Hepatocyte (in vitro differentiated cells): ENCODE data around the gene IBSP. TPM values are rescaled to one million over a fixed set of nuclear protein-coding genes. Genes with fewer than 3 reads are reported as not detected.

Source experiments
- DNase-seq: peaks from one replicate; pipeline ENCODE4 v3.0.0-alpha.2; 2016; ENCODE audit warnings: low spot score
- H2AFZ ChIP-seq: fragments of 200-600 bp; sonication (generic); 2 replicates; pipeline ENCODE4 v1.6.0; 2016; ENCODE audit warnings: antibody characterized with exemption, mild to moderate bottlenecking
- H3K27ac ChIP-seq: fragments of 200-600 bp; sonication (generic); 2 replicates; pipeline ENCODE4 v1.5.1; 2016; ENCODE audit warnings: mild to moderate bottlenecking
- H3K27me3 ChIP-seq: fragments of 200-600 bp; sonication (generic); 2 replicates; pipeline ENCODE4 v1.6.1; 2016
- H3K36me3 ChIP-seq: fragments of 200-600 bp; sonication (generic); replicated peaks from 2 replicates; pipeline ENCODE4 v1.5.1; 2016; ENCODE audit warnings: low read depth; ENCODE audit not compliant: insufficient read depth
- H3K4me1 ChIP-seq: fragments of 200-600 bp; sonication (generic); 2 replicates; pipeline ENCODE4 v1.5.1; 2016; ENCODE audit warnings: mild to moderate bottlenecking, moderate library complexity; ENCODE audit not compliant: insufficient read depth
- H3K4me2 ChIP-seq: fragments of 200-600 bp; sonication (generic); 2 replicates; pipeline ENCODE4 v1.6.0; 2016
- H3K4me3 ChIP-seq: fragments of 200-600 bp; sonication (generic); 2 replicates; pipeline ENCODE4 v1.5.1; 2016; ENCODE audit warnings: mild to moderate bottlenecking
- H3K79me2 ChIP-seq: fragments of 200-600 bp; sonication (generic); 2 replicates; pipeline ENCODE4 v1.6.0; 2017; ENCODE audit warnings: mild to moderate bottlenecking
- H3K9me2 ChIP-seq: fragments of 200-600 bp; sonication (generic); replicated peaks from 2 replicates; pipeline ENCODE4 v1.6.0; 2017; ENCODE audit warnings: mild to moderate bottlenecking; ENCODE audit not compliant: insufficient read depth
- H3K9me3 ChIP-seq: fragments of 200-600 bp; sonication (generic); 2 replicates; pipeline ENCODE4 v1.5.1; 2016; ENCODE audit warnings: low read depth, mild to moderate bottlenecking
- H4K20me1 ChIP-seq: fragments of 200-600 bp; sonication (generic); 2 replicates; pipeline ENCODE4 v1.6.0; 2016; ENCODE audit warnings: mild to moderate bottlenecking; ENCODE audit not compliant: insufficient read depth, poor library complexity, severe bottlenecking
- CTCF ChIP-seq: fragments of 200-600 bp; sonication (generic); IDR thresholded peaks from 2 replicates; pipeline ENCODE4 v1.5.1; 2016; ENCODE audit warnings: antibody characterized with exemption, mild to moderate bottlenecking; ENCODE audit not compliant: poor library complexity
- EZH2 ChIP-seq: fragments of 200-600 bp; sonication (generic); IDR thresholded peaks from 2 replicates; pipeline ENCODE4 v1.6.1; 2016; ENCODE audit warnings: antibody characterized with exemption, mild to moderate bottlenecking, borderline replicate concordance
- EZH2phosphoT487 ChIP-seq: fragments of 200-600 bp; sonication (generic); IDR thresholded peaks from one replicate; pipeline ENCODE4 v1.6.1; 2018; ENCODE audit warnings: antibody characterized with exemption, mild to moderate bottlenecking, low read depth, moderate library complexity; ENCODE audit not compliant: unreplicated experiment, severe bottlenecking
- WGBS: methylation state at CpG from one replicate; pipeline ENCODE4 v1.1.6; 2016; ENCODE audit warnings: low lambda C conversion rate; ENCODE audit errors: missing lambda C conversion rate; 5-methylcytosine and 5-hydroxymethylcytosine counted together
- polyA plus RNA-seq: library from polyadenylated mRNA; unstranded; fragments of >200 nt; fragmentation: Nextera tagmentation; extraction: Ambion mirVana; gene quantifications from 2 replicates; pipeline ENCODE4 v1.2.1, GENCODE V29; 2016
- total RNA-seq: library from RNA; depleted of rRNA; stranded (reverse); fragments of >200 nt; gene quantifications from 2 replicates; pipeline ENCODE4 v1.2.3, GENCODE V29; 2014

Gene IBSP
- total and polyA plus RNA-seq, 2 experiments from 2014 or later = 0.07 to 0.12 TPM

GRCh38 chr4:87838890-87839591 lies 39.7 kb downstream of the IBSP start:
- Histone ChIP-seq H2AFZ (peak overlapping the region; percentile 39), H3K27ac (no peak overlapping the region), H3K9me2 (no peaks in the 10 kb centered on the region), H3K4me3 (no peak overlapping the region), H3K79me2 (no peaks in the 10 kb centered on the region), H4K20me1 (no peaks in the 10 kb centered on the region), H3K4me1 (no peaks in the 10 kb centered on the region), H3K4me2 (no peak overlapping the region), H3K9me3 (no peaks in the 10 kb centered on the region), H3K36me3 (no peaks in the 10 kb centered on the region), H3K27me3 (no peaks in the 10 kb centered on the region)
- DNase-seq = peak; percentile 61
- TF ChIP-seq EZH2 = no peak
- TF ChIP-seq CTCF = peak; percentile 76
- WGBS = 30% methylated on average over 7 of the region's 7 CpGs

- no peaks in the 10 kb centered on the region for H4K20me1 ChIP-seq
- H3K9me2 ChIP-seq = no peaks in the 10 kb centered on the region
- 4% methylated on average over 1 of the region's 1 CpG for WGBS
- H3K79me2 ChIP-seq = no peaks in the 10 kb centered on the region
- no peaks in the 10 kb centered on the region for H3K27me3 ChIP-seq
- TF ChIP-seq EZH2phosphoT487 = no peak
- TF ChIP-seq EZH2 = no peak
- no peak for TF ChIP-seq CTCF
- no peak for DNase-seq
- no peak overlapping the region for H2AFZ ChIP-seq
- no peaks in the 10 kb centered on the region for H3K9me3 ChIP-seq
- H3K4me1 ChIP-seq = no peaks in the 10 kb centered on the region
- no peak overlapping the region for H3K27ac ChIP-seq
- no peak overlapping the region for H3K4me2 ChIP-seq
- no peak overlapping the region for H3K4me3 ChIP-seq
- no peaks in the 10 kb centered on the region for H3K36me3 ChIP-seq
Observed at GRCh38 chr4:87839592-87839946, 40.2 kb downstream of the IBSP start.

GRCh38 chr4:87840149-87840548 lies 40.8 kb downstream of the IBSP start:
- Histone ChIP-seq H3K27ac (no peak overlapping the region), H3K9me3 (no peaks in the 10 kb centered on the region), H3K4me1 (no peaks in the 10 kb centered on the region), H3K79me2 (no peaks in the 10 kb centered on the region), H2AFZ (no peak overlapping the region), H3K36me3 (no peaks in the 10 kb centered on the region), H4K20me1 (no peaks in the 10 kb centered on the region), H3K9me2 (no peaks in the 10 kb centered on the region), H3K4me2 (no peak overlapping the region), H3K27me3 (no peaks in the 10 kb centered on the region), H3K4me3 (no peak overlapping the region)
- TF ChIP-seq EZH2 (no peak), EZH2phosphoT487 (no peak), CTCF (no peak)
- 94% methylated on average over 3 of the region's 3 CpGs for WGBS
- no peak for DNase-seq

- no peak overlapping the region for H2AFZ ChIP-seq
- H3K4me1 ChIP-seq = no peaks in the 10 kb centered on the region
- no peaks in the 10 kb centered on the region for H4K20me1 ChIP-seq
- no peaks in the 10 kb centered on the region for H3K79me2 ChIP-seq
- no peaks in the 10 kb centered on the region for H3K36me3 ChIP-seq
- H3K4me2 ChIP-seq = no peak overlapping the region
- TF ChIP-seq CTCF = no peak
- TF ChIP-seq EZH2phosphoT487 = no peak
- no peak for TF ChIP-seq EZH2
- H3K27me3 ChIP-seq = no peaks in the 10 kb centered on the region
- WGBS = 80% methylated on average over 3 of the region's 3 CpGs
- H3K9me3 ChIP-seq = no peaks in the 10 kb centered on the region
- H3K27ac ChIP-seq = no peak overlapping the region
- no peaks in the 10 kb centered on the region for H3K9me2 ChIP-seq
- no peak overlapping the region for H3K4me3 ChIP-seq
- DNase-seq = peak; percentile 35
Observed at GRCh38 chr4:87843936-87844335, 44.6 kb downstream of the IBSP start.
